IMR-90 (cell line): ENCODE data around the gene RNF213. TPM values are rescaled to one million over a fixed set of nuclear protein-coding genes. Genes with fewer than 3 reads are reported as not detected.

Experiments
- ATAC-seq: fragments of 200-7000 bp; cut with Tn5 transposase; 2 replicates; pipeline ENCODE4 v1.9.1; 2020; ENCODE audit warnings: low read depth, mild to moderate bottlenecking, moderate library complexity
- BruUV-seq: library from RNA; stranded (reverse); fragments of 400-500 nt; replicated peaks from 2 replicates; lab custom pipeline; 2021; lab: Mats Ljungman, UMichigan
- CTCF ChIA-PET: fragments of 300-600 bp; formaldehyde crosslinking; extraction: SDS; loops from one replicate; lab custom pipeline; 2021; ENCODE audit warnings: antibody characterized with exemption; lab: Yijun Ruan, JAX
- POLR2A ChIA-PET: fragments of 300-600 bp; sonication (Branson Sonifier 250); formaldehyde crosslinking; loops from one replicate; lab custom pipeline; 2022; ENCODE audit warnings: antibody characterized with exemption; ENCODE audit not compliant: unreplicated experiment; lab: Charles Lee
- DNase-seq: peaks from one replicate; pipeline ENCODE4 v3.0.0; 2013
- H2AFZ ChIP-seq: replicated peaks from 2 replicates; pipeline ENCODE3; 2013; ENCODE audit warnings: low read length, mild to moderate bottlenecking; ENCODE audit not compliant: poor library complexity
- H2AK5ac ChIP-seq: 2 replicates; pipeline ENCODE4 v1.6.1; 2013; ENCODE audit warnings: low read depth, low read length, inconsistent platforms
- H2AK9ac ChIP-seq: replicated peaks from 2 replicates; pipeline ENCODE3; 2013; ENCODE audit warnings: mild to moderate bottlenecking, low read depth, low read length, moderate library complexity; ENCODE audit not compliant: poor library complexity
- H2BK120ac ChIP-seq: 2 replicates; pipeline ENCODE4 v1.6.1; 2013; ENCODE audit warnings: low read depth, low read length, inconsistent platforms
- H2BK15ac ChIP-seq: 3 replicates; pipeline ENCODE4 v1.6.1; 2013; ENCODE audit warnings: low read depth, low read length, inconsistent platforms
- H2BK20ac ChIP-seq: 2 replicates; pipeline ENCODE4 v1.6.1; 2013; ENCODE audit warnings: low read depth, mild to moderate bottlenecking, inconsistent platforms, low read length, moderate library complexity
- H2BK5ac ChIP-seq: 2 replicates; pipeline ENCODE4 v1.6.1; 2013; ENCODE audit warnings: mild to moderate bottlenecking, low read depth, low read length, inconsistent platforms; ENCODE audit not compliant: poor library complexity, severe bottlenecking
- H3K14ac ChIP-seq: replicated peaks from 2 replicates; pipeline ENCODE4 v1.6.1; 2013; ENCODE audit warnings: low read depth, low read length, inconsistent platforms
- H3K18ac ChIP-seq: 2 replicates; pipeline ENCODE4 v1.6.1; 2013; ENCODE audit warnings: low read depth, low read length, control low read depth
- H3K23ac ChIP-seq: 2 replicates; pipeline ENCODE4 v1.6.1; 2013; ENCODE audit warnings: low read depth, low read length, inconsistent platforms
- H3K27ac ChIP-seq: 2 replicates; pipeline ENCODE4 v1.5.1; 2013; ENCODE audit warnings: mild to moderate bottlenecking, control low read depth, low read length; ENCODE audit not compliant: insufficient read depth
- H3K27me3 ChIP-seq: 2 replicates; pipeline ENCODE4 v1.6.1; 2013; ENCODE audit warnings: low read length; ENCODE audit not compliant: control insufficient read depth, insufficient read depth
- H3K36me3 ChIP-seq: 2 replicates; pipeline ENCODE4 v1.6.1; 2013; ENCODE audit warnings: low read length, mixed read lengths; ENCODE audit not compliant: control insufficient read depth, insufficient read depth
- H3K4ac ChIP-seq: 2 replicates; pipeline ENCODE4 v1.6.1; 2013; ENCODE audit warnings: low read depth, low read length, inconsistent platforms
- H3K4me1 ChIP-seq: 2 replicates; pipeline ENCODE4 v1.6.1; 2013; ENCODE audit warnings: low read length, mixed read lengths; ENCODE audit not compliant: control insufficient read depth, insufficient read depth
- H3K4me2 ChIP-seq: 2 replicates; pipeline ENCODE4 v1.6.1; 2013; ENCODE audit warnings: low read depth, mild to moderate bottlenecking, control low read depth, low read length, moderate library complexity
- H3K4me3 ChIP-seq: 2 replicates; pipeline ENCODE4 v1.5.1; 2013; ENCODE audit warnings: low read depth, mild to moderate bottlenecking, control low read depth, low read length, moderate library complexity; ENCODE audit not compliant: insufficient read depth
- H3K56ac ChIP-seq: 2 replicates; pipeline ENCODE4 v1.6.1; 2013; ENCODE audit warnings: low read length, inconsistent platforms; ENCODE audit not compliant: insufficient read depth; ENCODE audit errors: extremely low read depth
- H3K79me1 ChIP-seq, 2 experiments: 2 replicates each; pipeline ENCODE4 v1.6.1; 2013; ENCODE audit warnings: low read length in 2 of 2, inconsistent platforms in 1 of 2, low read depth in 1 of 2
- H3K9ac ChIP-seq: 2 replicates; pipeline ENCODE4 v1.6.1; 2013; ENCODE audit warnings: low read depth, low read length, control low read depth
- H3K9me1 ChIP-seq: 2 replicates; pipeline ENCODE4 v1.6.1; 2013; ENCODE audit warnings: low read length, inconsistent platforms; ENCODE audit not compliant: insufficient read depth
- H3K9me3 ChIP-seq: 2 replicates; pipeline ENCODE4 v1.6.1; 2013; ENCODE audit warnings: low read length; ENCODE audit not compliant: control insufficient read depth, insufficient read depth
- H4K20me1 ChIP-seq: 2 replicates; pipeline ENCODE4 v1.6.1; 2013; ENCODE audit warnings: low read length, inconsistent platforms; ENCODE audit not compliant: insufficient read depth
- H4K5ac ChIP-seq: 2 replicates; pipeline ENCODE4 v1.6.1; 2013; ENCODE audit warnings: mild to moderate bottlenecking, low read depth, low read length, control low read depth
- H4K8ac ChIP-seq, 2 experiments: 2 replicates each; pipeline ENCODE4 v1.6.1; 2013; ENCODE audit warnings: low read depth in 2 of 2, low read length in 2 of 2, control low read depth in 1 of 2, inconsistent platforms in 1 of 2
- H4K91ac ChIP-seq: 2 replicates; pipeline ENCODE4 v1.6.1; 2013; ENCODE audit warnings: low read depth, low read length, inconsistent platforms; ENCODE audit not compliant: insufficient read depth
- CEBPB ChIP-seq: IDR thresholded peaks from 2 replicates; pipeline ENCODE4 v1.6.1; 2012; ENCODE audit warnings: low read depth, low read length, improper control_type of control experiment
- CHD1 ChIP-seq: IDR thresholded peaks from 2 replicates; pipeline ENCODE4 v1.6.1; 2012; ENCODE audit warnings: low read depth, low read length, improper control_type of control experiment
- MAFK ChIP-seq: IDR thresholded peaks from 2 replicates; pipeline ENCODE4 v1.6.1; 2012; ENCODE audit warnings: low read depth, low read length, improper control_type of control experiment
- MAZ ChIP-seq: IDR thresholded peaks from 2 replicates; pipeline ENCODE4 v1.6.1; 2012; ENCODE audit warnings: low read depth, mild to moderate bottlenecking, low read length, improper control_type of control experiment, moderate library complexity, borderline replicate concordance
- MXI1 ChIP-seq: IDR thresholded peaks from 2 replicates; pipeline ENCODE4 v1.6.1; 2012; ENCODE audit warnings: low read depth, mild to moderate bottlenecking, low read length, moderate library complexity, borderline replicate concordance
- NFE2L2 ChIP-seq: fragments of 150-350 bp; IDR thresholded peaks from 2 replicates; pipeline ENCODE4 v1.6.1; 2016; ENCODE audit warnings: low read depth, mild to moderate bottlenecking, low read length
- POLR2A ChIP-seq: IDR thresholded peaks from 2 replicates; pipeline ENCODE4 v1.6.1; 2012; ENCODE audit warnings: mild to moderate bottlenecking, low read depth, low read length
- RFX5 ChIP-seq: IDR thresholded peaks from 2 replicates; pipeline ENCODE4 v1.8.0; 2012; ENCODE audit warnings: low read depth, mild to moderate bottlenecking, low read length, moderate library complexity
- SMC3 ChIP-seq: fragments of 150-350 bp; IDR thresholded peaks from 2 replicates; pipeline ENCODE4 v1.6.1; 2016; ENCODE audit warnings: low read depth, mild to moderate bottlenecking, antibody characterized with exemption, low read length, moderate library complexity
- WGBS, 2 experiments: methylation state at CpG; one replicate each; pipeline versions ENCODE4 v1.1.5 to v1.1.7; 2013; ENCODE audit warnings: missing lambda C conversion rate in 2 of 2; ENCODE audit not compliant: insufficient read length in 1 of 2; ENCODE audit errors: extremely low coverage in 2 of 2; 5-methylcytosine and 5-hydroxymethylcytosine counted together
- dilution Hi-C: fragments of 300-500 bp; cut with HindIII; formaldehyde crosslinking; loops from one replicate; pipeline ENCODE4 v1.14.3; 2018; ENCODE audit warnings: low sequenced_read_pairs; ENCODE audit not compliant: unreplicated experiment
- in situ Hi-C: fragments of 300-500 bp; cut with MboI; formaldehyde crosslinking; loops from 3 replicates; pipeline ENCODE4 v1.14.3; 2019; ENCODE audit warnings: low sequenced_read_pairs, inconsistent platforms, mixed read lengths
- intact Hi-C: fragments of 100-400 bp; cut with micrococcal nuclease; formaldehyde crosslinking; loops from 2 replicates; pipeline ENCODE4 v1.10.0; 2022
- polyA plus RNA-seq, 3 experiments: library from polyadenylated mRNA; depleted of rRNA; stranded (reverse); fragments of >200 nt; gene quantifications; 2 replicates each; pipeline ENCODE4 v1.2.3, GENCODE V29; 2012; ENCODE audit warnings: low replicate concordance in 1 of 3
- total RNA-seq: library from RNA; depleted of rRNA; stranded (reverse); fragments of >200 nt; gene quantifications from 2 replicates; pipeline ENCODE4 v1.2.3, GENCODE V29; 2012
- TF ChIP-seq, protein P1 (sequence below): fragments of 150-350 bp; IDR thresholded peaks from 2 replicates; pipeline ENCODE4 v1.6.1; 2016; ENCODE audit warnings: low read depth, mild to moderate bottlenecking, low read length, moderate library complexity, borderline replicate concordance
- TF ChIP-seq, protein P2 (sequence below): conservative IDR thresholded peaks from 2 replicates; pipeline ENCODE4 v1.5.1; 2012; ENCODE audit warnings: mild to moderate bottlenecking, low read depth, low read length, improper control_type of control experiment
- TF ChIP-seq, protein P3 (sequence below): fragments of 150-350 bp; IDR thresholded peaks from 2 replicates; pipeline ENCODE4 v1.6.1; 2017; ENCODE audit warnings: mild to moderate bottlenecking, antibody characterized with exemption, low read length, low read depth

RNF213 gene
- total and polyA plus RNA-seq, 2 of the 4 experiments (the other 2 are of a cell fraction): 23.4 to 36.0 TPM

DNA sequence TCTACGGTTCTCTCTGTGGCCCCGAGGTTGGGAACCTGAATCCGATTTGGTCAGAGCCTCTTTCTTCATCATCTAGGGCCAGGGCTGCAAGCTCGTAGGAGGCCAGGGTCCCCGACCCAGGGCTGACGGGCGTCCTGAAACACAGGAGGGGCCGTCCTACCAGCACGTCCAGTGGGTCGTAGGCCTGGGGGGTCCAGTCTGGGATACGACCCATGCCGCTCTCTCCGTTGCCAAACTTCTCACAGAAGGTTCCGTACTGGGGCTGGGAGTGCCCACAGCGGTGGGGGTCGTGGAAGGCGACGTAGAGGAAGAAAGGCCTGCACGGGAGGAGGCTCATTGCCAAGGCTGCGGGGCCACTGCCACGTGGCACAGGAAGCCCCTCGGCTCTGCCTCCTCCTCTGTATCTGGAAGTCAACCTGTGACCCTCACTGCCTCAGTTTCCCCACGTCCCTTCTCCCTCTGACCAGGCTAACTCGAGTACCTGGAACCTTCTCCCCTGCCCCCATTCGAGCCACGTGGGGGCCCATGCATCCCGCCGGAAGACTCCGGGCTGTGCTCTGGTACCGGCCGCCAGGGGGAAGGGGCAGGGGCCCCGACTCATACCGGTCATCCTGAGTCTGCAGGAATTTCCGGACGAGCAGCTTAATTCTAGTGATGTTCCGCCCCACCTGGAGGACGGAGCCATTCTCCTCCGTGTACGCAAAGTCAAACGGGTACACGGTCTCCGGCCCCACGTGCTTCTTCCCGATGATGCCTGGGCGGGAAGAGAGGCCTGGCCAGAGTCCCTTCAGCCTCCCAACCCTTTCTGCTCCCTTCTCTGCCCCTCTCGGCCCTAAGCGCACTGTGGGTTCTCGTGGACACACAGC, 46.4 kb upstream of the RNF213 start:
- no peak overlapping the region for H3K56ac ChIP-seq
- no peak overlapping the region for H3K14ac ChIP-seq
- no peak overlapping the region for H3K27ac ChIP-seq
- no peaks in the 10 kb centered on the region for H3K27me3 ChIP-seq
- TF ChIP-seq MXI1 (no peak), CHD1 (no peak), RFX5 (no peak), MAZ (no peak), SMC3 (no peak), MAFK (no peak), POLR2A (no peak), NFE2L2 (no peak), CEBPB (no peak)
- TF ChIP-seq, protein P1, sequence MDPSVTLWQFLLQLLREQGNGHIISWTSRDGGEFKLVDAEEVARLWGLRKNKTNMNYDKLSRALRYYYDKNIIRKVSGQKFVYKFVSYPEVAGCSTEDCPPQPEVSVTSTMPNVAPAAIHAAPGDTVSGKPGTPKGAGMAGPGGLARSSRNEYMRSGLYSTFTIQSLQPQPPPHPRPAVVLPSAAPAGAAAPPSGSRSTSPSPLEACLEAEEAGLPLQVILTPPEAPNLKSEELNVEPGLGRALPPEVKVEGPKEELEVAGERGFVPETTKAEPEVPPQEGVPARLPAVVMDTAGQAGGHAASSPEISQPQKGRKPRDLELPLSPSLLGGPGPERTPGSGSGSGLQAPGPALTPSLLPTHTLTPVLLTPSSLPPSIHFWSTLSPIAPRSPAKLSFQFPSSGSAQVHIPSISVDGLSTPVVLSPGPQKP: no peak
- TF ChIP-seq, protein P2, sequence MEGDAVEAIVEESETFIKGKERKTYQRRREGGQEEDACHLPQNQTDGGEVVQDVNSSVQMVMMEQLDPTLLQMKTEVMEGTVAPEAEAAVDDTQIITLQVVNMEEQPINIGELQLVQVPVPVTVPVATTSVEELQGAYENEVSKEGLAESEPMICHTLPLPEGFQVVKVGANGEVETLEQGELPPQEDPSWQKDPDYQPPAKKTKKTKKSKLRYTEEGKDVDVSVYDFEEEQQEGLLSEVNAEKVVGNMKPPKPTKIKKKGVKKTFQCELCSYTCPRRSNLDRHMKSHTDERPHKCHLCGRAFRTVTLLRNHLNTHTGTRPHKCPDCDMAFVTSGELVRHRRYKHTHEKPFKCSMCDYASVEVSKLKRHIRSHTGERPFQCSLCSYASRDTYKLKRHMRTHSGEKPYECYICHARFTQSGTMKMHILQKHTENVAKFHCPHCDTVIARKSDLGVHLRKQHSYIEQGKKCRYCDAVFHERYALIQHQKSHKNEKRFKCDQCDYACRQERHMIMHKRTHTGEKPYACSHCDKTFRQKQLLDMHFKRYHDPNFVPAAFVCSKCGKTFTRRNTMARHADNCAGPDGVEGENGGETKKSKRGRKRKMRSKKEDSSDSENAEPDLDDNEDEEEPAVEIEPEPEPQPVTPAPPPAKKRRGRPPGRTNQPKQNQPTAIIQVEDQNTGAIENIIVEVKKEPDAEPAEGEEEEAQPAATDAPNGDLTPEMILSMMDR: no peak
- TF ChIP-seq, protein P3, sequence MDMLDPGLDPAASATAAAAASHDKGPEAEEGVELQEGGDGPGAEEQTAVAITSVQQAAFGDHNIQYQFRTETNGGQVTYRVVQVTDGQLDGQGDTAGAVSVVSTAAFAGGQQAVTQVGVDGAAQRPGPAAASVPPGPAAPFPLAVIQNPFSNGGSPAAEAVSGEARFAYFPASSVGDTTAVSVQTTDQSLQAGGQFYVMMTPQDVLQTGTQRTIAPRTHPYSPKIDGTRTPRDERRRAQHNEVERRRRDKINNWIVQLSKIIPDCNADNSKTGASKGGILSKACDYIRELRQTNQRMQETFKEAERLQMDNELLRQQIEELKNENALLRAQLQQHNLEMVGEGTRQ: no peak
- H3K9me3 ChIP-seq: no peaks in the 10 kb centered on the region
- no peak overlapping the region for H2AK5ac ChIP-seq
- no peak overlapping the region for H3K18ac ChIP-seq
- ChIA-PET POLR2A (no interaction called here), CTCF (no interaction called here)
- intact Hi-C loops: no loop called here
- no TSS peak for BruUV-seq
- H2BK20ac ChIP-seq: no peak overlapping the region
- H3K4me3 ChIP-seq: no peak overlapping the region
- 95% methylated on average over 35 of the region's 48 CpGs; no CpG with 5 or more reads in 1 of the 2 experiments for WGBS, 2 experiments
- no peak overlapping the region for H3K4ac ChIP-seq
- in situ Hi-C loops: no loop called here
- H4K8ac ChIP-seq: no peak overlapping the region
- H3K9me1 ChIP-seq: peaks cover 26% of the 10 kb centered on the region
- ATAC-seq: no peak
- no peak overlapping the region for H4K91ac ChIP-seq
- H2BK15ac ChIP-seq: no peak overlapping the region
- H3K36me3 ChIP-seq: peaks cover 76% of the 10 kb centered on the region
- no peak overlapping the region for H2BK5ac ChIP-seq
- H2AK9ac ChIP-seq: no peak overlapping the region
- DNase-seq: no peak
- H3K23ac ChIP-seq: no peak overlapping the region
- H4K5ac ChIP-seq: no peak overlapping the region
- H3K4me1 ChIP-seq: peaks cover 2% of the 10 kb centered on the region; the same call in 1 of the 2 replicates
- no peak overlapping the region for H3K9ac ChIP-seq
- dilution Hi-C loops: no loop called here
- no peak overlapping the region for H2BK120ac ChIP-seq
- H4K20me1 ChIP-seq: peaks cover 32% of the 10 kb centered on the region
- no peak overlapping the region for H3K4me2 ChIP-seq
- no peak overlapping the region for H2AFZ ChIP-seq
- peaks cover 22 to 29% of the 10 kb centered on the region in 2 experiments for H3K79me1 ChIP-seq
